NCI-H2227 (cell line): ENCODE data around the gene CCDC92.

ENCODE experiments used
- DNase-seq: peaks from one replicate; lab custom pipeline; 2025; ENCODE audit not compliant: unreplicated experiment; lab: John Stamatoyannopoulos, UW

The CCDC92 gene

DNA sequence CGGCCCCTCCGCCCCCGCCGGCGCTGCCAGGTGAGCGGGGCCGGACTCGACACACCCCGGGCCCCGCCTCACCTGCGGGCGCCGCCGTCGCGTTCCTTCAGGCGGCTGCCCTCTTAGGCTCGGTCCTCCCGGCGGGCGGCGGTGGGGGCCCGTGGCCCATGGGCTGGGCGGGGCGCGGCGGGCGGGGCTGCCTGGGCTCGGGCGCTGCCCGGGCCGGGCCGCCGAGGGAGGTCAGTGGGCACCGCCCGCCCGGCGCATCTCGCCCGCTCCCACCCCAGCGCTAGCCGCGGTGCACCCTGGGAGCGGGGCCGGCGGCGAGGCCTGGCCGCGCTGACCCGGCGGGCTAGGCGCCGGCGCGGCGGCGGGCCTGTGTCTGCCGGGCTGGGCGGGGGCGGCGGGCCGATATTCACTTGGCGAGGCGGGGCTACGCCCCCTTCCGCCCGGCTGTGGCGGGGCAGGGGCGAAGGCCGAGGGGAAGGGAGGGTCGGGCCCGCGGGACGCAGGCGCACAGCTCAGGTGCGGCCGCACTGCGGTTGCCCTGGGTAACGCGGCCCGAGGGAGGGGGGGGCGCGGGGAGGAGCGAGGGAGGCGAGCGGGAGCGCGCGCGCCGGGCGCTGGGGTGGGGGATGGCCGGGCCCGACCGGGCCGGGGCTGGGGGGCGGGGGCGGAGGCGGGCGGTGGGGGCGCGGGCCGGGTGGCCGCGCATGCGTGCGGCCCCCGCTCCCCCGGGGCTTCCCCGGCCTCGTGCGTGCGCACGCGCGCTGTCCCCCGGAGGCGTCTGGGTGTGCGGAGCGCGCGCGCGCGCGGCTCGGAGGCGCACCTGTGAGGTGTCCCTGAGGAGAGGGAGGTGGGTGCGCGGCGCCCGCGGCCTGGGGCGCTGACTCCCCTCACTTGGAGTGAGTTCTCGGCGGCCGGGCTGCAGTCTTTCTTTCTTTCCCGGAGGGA is at the start of gene CCDC92, which contains the start of gene ZNF664:
Gene CCDC92 (minus strand): TSS at position 375 of the 945 bp plus-strand sequence. CDS start 28,526 bp downstream, outside the sequence.
Gene ZNF664 (plus strand): TSS at position 759 of the 945 bp plus-strand sequence. CDS start 38,930 bp downstream, outside the sequence.
- DNase-seq = peak; percentile 99

- no peak for DNase-seq
Observed at GRCh38 chr12:124022161-124022560, 49.5 kb upstream of the CCDC92 start.

DNA sequence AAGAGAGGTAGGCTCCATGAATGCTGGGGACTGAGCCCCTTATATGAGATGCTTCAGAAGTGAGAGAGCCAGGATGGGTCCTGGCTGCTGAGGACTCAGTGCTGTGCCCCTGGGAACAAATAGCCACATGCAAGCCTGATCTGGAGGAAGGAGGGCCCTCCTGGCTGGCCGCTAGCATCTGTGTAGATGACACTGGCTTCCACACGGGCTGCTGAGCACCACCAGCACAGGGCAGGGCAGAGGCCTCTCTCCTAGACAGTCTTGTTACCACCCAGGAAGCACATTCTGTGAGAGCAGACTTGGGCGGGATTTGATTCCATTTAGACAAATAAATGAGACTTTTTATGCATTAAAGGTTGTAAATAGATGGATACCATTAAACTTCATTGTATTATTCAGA is 48.4 kb upstream of the CCDC92 start:
- DNase-seq = no peak

DNA sequence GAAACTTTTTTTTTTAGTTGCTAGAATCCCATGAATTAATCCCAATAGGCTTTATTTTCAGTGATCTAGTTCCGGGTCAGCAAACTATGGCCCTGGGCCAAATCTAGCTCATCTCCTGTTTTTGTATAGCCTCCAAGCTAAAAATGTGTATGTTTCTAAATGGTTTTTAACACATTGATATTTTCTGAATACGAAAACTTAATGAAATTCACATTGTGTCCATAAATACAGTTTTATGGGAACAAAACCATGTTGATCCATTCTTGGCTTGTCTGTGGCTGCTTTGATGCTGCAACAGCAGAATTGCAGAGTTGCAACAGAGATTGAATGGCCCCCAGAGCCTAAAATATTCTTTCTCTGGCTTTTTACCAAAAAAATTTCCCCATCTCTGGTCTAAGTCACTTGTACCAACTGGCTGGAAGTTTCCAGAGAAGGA is 47.9 kb upstream of the CCDC92 start:
- no peak for DNase-seq

- DNase-seq = no peak
Observed at GRCh38 chr12:124019115-124019514, 46.5 kb upstream of the CCDC92 start.

- DNase-seq = no peak
Observed at GRCh38 chr12:124018539-124018938, 45.9 kb upstream of the CCDC92 start.

DNA sequence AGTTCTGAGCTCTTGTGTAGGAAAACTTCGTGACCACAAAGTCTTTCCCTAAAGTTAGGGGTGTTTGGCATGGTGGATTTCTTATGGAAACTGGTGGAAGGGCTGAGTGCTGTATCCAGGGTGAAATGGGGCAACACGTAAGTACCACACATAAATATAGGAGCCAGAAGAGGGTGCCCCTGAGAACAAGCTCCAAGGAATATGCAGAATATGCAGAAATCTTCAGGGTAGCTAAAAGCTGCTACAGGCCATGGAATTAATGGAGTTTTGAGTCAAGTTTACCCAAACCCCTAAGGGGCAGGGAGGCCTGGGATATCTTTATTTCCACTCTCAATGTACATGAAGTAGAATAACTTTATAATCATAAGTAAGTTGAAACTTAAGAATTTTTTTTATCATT is 44.4 kb upstream of the CCDC92 start:
- DNase-seq = no peak

DNA sequence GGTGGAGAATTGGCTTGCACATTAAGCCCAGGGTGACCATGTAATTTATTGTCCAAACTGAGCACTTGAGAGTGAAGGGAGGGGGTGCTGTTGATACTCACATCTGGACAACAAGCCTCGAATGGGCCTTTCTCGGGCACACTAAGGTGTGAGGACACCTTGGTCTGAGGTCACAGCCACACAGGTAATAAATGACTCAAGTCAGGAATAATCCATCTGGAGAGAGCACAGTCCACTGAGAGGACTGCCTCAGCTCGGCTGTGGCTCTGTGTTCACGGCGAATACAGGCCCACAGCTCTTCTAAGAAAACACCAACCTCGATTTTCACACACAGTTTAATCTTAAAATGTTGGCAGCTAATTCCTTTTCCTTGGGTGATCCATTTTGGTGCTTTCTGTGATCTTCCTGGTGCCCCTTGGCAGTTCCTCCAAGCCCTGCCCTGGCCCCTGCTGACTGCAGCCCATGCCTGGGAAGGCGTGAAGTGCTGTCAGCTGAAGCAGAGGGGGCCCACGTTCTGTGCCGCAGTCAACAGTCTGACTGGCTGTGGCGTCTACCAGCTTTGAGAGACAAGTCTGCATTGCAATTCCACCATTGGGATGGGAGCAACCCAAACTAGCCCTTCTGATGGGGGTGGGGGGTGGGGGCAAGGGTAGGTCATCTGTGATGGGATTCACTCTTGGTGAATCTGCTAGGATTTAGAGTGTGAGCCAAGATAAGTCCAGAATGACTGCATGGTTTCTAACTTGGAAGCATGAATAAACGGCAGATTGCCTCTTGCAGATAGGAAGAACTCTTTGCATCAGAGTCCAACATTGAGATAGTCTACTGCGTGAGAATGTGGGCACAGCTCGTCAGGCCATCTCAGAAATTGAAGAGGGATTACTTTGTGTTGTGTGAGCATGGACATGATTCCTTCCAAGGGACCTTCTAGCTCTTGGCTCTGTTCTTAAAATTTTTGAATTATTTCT is 43.1 kb upstream of the CCDC92 start:
- no peak for DNase-seq

DNA sequence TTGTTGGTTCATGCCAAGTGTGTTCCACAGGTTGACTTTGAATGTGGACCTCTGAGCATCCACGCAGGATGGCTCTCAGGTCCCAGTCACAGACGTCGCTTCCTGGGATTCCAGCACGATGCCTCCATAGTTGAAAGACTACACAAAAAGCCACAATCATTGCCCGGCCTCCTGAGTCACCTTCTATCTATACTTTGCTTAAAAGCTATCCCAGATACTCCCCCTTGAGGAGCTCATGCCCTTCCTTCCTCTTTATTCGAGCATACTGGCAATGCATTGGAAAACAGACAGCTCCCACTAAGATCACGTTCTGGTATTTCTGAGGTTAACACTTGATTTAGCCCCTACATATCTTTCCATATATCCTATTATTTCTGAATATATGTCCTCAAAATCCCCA is 40.4 kb upstream of the CCDC92 start:
- DNase-seq = no peak

GRCh38 chr12:124011435-124012115 is 38.9 kb upstream of the CCDC92 start:
- no peak for DNase-seq

GRCh38 chr12:124010687-124011086 is 38.1 kb upstream of the CCDC92 start:
- DNase-seq = no peak

- no peak for DNase-seq
Observed at GRCh38 chr12:124009781-124010180, 37.1 kb upstream of the CCDC92 start.

DNA sequence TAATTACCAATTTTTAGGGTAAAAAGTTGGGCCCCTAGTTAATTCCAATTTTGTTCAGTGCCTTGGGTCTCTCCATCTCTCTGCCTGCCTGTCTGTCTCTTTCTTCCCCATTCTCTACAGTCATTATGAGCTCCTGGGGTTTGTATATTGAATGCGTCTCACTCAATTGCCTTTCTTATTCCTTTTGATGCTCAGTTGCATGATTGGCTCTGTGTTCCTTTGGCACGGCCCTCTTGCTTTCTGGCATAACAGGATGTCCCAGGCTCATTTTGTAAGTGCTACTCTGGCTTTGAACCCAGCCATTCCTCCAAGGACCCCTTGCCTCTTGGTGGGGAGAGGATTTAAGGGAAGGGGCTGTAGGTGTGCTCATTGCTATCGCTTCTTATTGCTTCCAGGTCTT is 36.0 kb upstream of the CCDC92 start:
- DNase-seq = no peak

GRCh38 chr12:124007826-124008570 is 35.4 kb upstream of the CCDC92 start:
- DNase-seq = no peak

GRCh38 chr12:124006846-124007713 is 34.4 kb upstream of the CCDC92 start:
- no peak for DNase-seq

DNA sequence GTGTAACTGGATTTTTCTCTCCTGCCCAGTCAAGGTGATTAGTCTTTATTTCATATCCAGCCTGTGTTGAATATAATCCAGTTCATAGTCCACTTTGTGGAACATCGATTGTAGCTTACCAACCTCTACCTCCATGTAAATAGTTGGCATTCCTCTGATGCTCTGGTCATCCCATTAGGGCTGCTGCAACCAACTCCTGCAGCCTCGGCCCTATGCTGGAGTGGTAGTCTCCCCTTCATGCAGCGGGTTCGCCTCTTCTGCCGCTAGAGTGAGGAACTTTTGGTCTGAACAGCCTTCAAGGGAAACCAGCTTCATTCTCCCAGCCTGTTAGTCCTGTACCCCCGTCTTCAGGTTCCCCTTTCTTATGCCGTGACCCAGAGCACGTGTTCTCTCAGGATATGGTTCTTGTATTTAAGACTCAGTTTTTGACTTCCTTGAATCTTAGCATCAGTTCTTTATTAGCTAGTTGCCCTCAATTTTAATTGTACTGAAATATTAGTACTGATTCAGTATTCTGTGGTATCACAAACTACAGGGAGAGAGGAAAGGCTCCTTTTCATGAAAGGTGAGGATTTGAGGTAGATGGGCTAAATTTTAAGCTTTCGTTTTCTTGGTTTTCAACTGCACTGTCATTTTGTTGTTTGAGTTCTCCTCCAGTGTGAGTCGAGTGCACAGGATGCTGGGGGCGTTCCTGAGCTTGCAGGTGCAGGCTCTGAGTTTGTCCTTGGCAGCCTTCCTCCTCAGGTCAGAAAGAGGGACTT is 33.6 kb upstream of the CCDC92 start:
- no peak for DNase-seq

- no peak for DNase-seq
Observed at GRCh38 chr12:124004233-124004875, 31.7 kb upstream of the CCDC92 start.

- no peak for DNase-seq
Observed at GRCh38 chr12:124002654-124003053, 30.0 kb upstream of the CCDC92 start.
